HG03135 (cell line): ENCODE results near the gene PRR5L.

Experiments used
- ATAC-seq: cut with Tn5 transposase; IDR thresholded peaks from one replicate; pipeline ENCODE4 v1.9.1; 2021; ENCODE audit warnings: mild to moderate bottlenecking, moderate library complexity; ENCODE audit not compliant: unreplicated experiment

PRR5L gene

DNA sequence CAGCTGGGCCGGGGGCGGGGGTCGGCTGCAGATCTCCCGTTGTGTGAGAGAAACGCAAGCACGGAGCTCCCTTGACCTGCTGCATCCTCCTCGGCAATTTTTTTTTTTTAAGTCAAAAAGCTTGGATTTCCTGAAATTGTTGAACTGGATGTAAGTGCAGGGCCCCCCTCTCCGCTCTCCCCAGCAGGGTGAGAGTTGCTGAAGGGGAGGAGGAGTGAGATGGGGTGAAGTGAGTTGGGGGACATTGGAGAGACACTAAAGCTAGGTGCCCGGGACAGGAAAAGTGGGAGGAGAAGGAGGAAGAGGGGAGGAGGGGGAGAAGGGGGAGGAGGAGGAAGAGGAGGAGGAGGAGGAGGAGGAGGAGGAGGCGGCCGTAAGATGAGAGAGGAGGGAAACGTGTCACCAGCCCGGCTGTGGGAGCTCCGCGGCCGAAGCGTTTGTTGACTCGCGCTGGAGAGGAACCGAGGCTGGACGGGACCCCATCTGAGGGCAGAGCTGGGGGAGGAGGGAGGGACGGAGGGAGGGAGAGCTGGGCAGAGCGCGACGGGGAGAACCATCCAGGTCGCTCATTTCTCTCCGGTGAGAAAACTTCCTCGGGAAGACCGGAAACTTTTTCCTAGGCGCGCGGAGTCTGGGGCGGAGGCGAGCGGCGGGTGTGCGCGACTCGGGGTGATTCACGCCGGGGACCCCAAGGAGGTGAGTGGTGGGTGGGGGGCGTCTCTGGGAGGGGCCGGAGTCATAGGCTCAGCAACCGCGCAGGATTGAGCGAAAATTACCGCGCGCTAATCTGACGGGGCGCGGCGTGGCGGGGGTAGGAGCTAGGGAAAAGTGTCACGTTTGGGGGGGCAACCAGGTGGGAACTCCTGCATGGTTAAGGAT, 80.2 kb downstream of the PRR5L start:
- ATAC-seq, result no peak

DNA sequence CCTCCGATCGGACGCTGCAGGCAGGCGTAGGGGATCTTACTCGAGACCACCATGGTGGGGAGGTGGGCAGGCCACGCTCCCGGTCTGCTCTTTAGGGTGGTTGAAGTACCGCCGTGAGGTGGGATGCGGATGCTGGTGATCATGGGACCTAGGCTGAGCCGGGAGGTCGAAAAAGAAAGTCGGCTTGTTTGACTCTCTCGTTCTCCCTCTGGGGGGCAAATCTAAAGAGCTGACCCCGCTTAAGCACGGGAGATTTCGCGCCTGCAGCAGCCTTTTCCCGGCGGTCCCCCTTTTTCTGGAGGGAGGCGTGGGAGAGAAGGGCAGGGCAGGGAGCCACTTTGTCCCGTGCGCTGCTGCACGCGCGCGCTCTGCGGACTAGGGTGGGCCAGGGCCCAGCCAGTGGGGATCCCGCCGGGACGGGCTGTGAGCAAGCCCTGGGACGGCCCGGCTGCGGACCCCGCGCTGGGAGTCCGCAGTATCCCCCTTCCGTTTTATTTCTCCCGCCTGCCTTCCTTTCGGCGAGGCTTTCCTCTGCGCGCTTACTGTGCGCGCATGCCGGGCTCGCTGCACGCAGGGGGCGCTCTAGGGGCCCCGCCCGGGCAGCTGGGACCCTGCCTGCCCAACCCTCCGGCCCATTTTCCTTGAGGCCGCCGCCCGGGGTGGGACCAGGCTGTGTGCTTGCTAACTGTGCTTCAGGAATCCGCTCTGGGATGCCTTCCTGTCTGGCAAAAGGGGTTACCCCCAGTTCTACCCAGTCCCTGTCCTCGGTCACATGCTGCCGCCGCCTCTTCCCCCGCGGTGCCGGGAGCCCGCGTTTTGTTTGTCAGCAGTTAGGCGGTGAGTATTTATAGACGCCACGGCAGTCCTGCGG, 81.0 kb downstream of the PRR5L start:
- ATAC-seq, result no peak

GRCh38 chr11:36377759-36378564, 81.9 kb downstream of the PRR5L start:
- no peak for ATAC-seq

DNA sequence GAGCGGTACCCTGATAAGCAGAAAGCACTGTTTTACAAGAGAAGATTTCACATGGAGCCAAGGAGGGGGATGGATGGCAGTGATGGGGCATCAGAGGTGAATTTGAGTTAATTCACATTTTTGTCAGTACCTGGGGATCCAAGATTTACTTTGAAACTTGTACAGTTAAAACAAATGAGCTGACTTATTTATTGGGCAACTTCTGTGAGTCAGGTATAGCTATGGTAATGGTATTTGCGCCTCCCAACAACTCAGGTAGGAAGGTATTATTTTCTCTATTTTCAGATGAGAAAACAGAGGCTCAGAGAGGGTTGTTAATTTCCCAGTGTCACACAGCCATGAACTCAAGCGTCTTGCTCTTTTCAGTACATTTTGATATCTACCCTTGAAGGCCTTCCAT, 83.6 kb downstream of the PRR5L start:
- no peak for ATAC-seq

DNA sequence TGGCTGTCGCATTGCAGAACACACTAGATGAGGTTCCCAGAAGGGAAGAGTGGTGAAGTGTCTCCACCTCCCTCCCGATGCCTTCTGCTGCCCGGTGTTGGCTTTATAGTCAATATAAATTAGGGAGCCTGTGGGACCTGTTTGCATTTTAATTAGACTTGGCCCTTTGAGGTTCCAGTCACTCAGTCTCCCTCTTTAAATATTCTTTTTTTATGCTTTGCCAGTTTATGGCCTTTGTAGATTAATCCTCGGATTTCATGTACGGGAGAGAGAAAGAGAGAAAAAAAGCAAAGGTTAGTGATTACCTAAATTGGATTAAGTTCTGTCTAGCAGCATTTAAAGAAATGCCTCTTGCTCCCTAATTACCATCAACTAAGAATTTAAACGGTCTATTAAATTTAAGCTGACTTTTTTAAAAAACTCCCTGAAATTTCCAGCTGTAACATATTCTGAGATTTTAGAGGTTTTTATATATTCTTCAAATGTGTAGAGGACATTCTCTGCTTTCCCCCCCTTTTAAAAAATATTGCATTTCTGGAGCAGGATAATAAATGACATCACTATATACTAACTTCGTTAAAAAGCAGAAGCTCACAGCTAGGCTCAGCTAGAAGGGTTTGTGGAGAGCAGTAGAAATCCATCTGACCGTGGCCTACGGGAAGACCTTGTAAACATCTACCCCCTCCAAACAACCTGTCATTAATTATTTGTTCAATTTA, 84.4 kb downstream of the PRR5L start:
- no peak for ATAC-seq

DNA sequence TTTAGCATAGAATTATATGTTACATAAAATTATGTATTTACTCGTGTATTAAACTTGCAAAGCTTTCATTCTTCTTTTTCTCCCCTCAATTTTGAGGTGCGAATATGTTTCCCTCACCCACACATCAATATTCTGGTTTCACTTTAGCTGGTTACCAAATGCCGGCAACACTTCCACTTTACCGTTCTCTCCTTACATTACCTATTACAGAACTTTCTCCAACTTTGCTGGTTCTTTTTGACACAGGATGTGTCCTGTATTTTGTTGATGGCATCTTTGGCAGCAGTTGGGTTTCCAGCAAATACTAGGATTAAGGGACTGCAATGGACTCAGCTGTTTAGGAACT, 84.9 kb downstream of the PRR5L start:
- no peak for ATAC-seq

DNA sequence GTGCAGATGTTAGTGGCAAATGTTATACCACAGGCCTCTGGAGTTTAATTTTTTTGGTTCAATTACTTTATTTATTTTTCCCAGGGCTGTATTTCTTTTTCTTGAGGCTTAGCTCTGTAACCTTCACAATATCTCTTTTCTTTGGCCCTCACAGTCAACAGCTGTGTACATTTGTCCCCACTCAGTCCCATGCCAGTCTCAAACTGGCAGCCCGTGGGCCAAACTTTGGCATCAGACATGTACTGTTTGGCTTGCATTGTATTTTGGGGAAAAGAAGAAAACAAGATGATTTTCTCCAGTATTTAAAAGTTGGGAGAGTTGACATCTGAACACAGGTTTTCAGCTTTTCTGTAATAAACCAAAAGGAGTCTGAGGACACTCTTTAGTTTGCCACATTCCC, 87.1 kb downstream of the PRR5L start:
- ATAC-seq, result no peak

DNA sequence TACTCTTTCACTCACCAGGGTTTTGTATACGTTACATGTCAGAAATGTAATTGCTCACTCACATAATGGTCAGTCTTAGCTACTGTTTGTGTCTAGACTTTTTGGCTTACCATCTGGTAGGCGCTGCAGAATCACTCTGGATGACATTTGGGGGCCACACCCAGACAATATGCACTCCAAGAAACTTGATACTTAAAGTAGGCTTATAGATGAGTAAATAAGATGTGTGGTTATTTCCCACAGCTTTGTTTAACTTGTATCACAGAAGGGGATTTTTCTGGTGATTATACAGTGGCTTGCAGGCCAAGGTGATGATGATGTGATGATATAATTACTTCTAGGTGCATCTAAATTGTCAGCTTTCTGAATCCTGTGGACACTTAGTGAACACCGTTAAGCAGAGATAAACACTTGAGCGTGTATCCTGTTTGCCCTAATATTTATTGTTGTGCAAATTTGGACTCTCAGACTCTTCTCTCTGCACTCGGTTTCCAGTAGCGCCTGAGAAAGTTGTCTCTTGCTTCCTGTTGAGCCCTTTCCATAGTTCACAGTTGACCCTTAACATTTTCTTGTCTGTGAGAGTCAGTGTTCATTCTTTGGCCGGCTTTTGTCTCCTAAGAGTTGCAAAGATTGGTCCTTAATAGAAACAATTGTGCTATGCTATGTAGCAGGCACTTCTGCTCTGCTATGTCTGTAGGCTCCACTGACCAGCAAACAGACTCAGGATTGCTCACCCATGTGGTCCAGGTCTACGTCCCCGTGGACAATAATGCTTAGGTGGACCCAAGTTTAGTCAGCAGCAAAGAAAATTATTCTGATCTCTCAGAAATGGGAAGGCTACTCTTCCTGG, 89.3 kb downstream of the PRR5L start:
- no peak for ATAC-seq

DNA sequence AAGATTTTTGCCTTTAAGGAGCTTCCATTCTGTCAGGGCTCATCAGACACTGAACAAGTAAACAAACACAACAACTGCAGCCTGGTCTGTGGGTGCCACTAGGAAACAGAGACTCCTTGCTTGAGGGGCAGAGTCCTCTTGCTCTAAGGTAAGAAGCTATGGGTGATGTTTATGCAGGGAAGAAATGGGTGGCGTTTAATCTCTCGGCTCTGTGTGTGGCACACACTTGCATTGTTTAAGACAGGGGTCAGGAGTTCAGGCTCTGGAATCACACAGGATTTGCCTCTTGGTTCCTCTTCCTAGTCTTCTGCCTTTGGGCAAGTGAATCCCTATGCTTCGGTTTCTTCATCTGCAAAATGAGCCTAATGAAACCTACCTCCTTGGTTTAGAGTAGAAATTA, 90.3 kb downstream of the PRR5L start:
- ATAC-seq, result no peak

DNA sequence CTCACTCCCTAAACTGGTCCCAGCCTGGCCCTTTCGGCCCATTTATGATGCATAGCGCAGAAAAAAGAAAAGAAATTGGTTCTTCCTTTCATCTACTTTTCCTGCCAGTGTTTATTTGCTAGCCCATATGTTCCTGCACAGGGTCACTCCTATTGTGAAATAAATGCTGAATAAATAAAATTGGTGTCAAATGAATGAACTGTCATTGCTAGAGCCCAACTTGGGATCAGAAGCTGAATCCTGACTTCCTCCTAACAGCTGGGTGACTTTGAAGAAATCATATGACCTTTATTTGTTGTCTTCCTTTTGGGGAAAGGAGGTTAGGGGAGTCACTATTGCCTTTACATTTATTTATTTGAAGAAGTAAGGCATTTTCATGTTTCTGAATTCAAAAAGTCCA, 92.0 kb downstream of the PRR5L start:
- ATAC-seq, result no peak

GRCh38 chr11:36388951-36389350, 92.9 kb downstream of the PRR5L start:
- ATAC-seq, result no peak

DNA sequence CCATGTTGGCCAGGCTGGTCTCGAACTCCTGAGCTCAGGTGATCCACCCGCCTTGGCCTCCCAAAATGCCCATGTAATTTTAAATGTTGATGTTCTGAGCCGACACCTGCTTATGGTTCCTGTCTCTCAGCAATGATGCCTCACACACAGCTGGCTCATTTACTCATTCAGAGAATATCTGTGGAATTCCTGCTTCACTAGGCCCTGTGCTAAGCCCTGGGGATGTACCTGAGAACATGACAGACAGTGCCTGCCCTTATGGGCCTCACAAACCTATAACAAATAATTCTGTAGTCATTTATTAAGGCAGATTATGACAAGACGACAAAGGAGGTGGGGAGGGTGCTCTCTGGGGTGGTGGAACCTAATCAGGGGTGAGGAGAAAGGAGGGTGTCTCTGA, 93.7 kb downstream of the PRR5L start:
- no peak for ATAC-seq

DNA sequence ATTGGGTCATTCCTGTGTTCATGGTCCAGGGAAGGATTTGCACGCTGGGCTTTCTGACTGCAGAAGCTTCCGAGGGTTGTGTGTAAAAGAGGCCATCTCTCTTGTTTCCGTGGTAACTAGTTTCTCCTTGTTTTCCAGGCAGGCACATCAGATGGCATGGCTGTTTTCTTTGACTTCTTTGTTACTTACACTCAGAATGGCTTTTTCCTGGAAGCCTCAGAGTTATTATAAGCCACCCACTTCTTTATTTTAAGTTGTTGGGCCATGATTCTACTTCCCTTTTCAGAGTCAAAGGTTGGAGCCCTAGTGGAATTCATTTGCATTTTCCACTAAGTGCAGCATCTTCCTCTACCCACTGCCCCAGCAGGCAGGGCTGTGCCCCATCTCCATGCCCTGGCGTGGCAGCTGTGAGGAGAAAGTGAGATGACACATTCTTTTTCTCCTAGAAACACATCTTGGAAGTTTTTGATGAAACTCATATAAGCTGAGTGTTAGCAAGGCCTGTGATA, 94.9 kb downstream of the PRR5L start:
- no peak for ATAC-seq

DNA sequence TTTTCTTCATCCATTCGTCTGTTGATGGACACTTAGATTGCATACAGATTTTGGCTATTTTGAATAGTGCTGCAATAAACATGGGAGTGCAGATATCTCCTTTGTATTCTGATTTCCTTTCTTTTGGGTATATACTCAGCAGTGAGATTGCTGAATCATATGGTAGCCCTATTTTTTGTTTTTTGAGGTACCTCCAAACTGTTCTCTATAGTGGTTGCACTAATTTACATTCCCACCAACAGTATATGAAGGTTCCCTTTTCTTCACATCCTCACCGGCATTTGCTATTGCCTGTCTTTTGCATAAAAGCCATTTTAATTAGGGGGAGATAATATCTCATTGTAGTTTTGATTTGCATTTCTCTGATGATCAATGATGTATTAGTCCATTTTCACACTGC, 96.1 kb downstream of the PRR5L start:
- ATAC-seq, result no peak

GRCh38 chr11:36394056-36394455, 98.0 kb downstream of the PRR5L start:
- ATAC-seq, result no peak

- no peak for ATAC-seq
Measured at GRCh38 chr11:36394926-36395325, 98.8 kb downstream of the PRR5L start.

- ATAC-seq, result no peak
Measured at GRCh38 chr11:36395978-36396736, 100.1 kb downstream of the PRR5L start.

DNA sequence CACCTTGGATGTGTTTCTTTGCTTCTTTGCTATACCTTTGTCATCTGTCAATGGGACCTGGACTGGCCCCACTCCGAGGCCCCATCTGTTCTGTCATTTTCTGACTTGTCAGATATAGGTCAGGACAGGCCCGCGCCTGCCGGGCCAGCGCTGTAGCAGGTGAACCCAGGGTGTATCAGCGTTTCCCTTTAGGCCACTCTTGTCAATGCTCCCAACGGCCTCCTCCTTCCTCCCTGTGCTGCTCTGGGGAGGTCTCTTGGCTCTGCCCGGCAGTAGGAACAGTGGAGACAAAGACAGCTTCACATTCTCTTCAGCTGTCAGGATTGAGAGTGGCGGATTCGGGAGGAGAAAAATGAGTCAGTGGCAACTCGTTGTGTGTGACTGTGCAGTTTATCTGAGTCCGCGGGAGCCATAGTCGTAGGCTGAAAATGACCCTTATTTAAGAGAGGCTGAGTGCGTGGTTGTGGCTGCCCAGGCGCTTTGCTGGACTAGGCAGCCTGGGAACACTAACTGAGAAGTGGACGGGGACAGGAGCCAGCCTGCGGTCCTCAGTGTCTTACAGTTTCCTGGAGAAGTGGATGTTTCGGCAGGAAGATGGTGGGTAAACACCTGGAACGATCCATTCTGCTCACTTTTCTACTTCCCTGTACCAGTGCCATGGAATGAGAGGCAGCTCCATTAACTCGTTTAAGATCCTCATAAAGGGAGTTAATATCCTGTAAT, 102.3 kb downstream of the PRR5L start:
- ATAC-seq, result no peak
